ENCODE data around the gene IFNA8. TPM values are rescaled to one million over a fixed set of nuclear protein-coding genes. Genes with fewer than 3 reads are reported as not detected.
A peak's percentile ranks its signal among the peaks of the same experiment; 100 is the strongest.
"Not testable (repeated sequence)": the region's sequence is repeated elsewhere in the genome, so short reads cannot be mapped to it uniquely, and the experiment has no call there.

IFNA8 gene
- not detected for total RNA-seq

DNA sequence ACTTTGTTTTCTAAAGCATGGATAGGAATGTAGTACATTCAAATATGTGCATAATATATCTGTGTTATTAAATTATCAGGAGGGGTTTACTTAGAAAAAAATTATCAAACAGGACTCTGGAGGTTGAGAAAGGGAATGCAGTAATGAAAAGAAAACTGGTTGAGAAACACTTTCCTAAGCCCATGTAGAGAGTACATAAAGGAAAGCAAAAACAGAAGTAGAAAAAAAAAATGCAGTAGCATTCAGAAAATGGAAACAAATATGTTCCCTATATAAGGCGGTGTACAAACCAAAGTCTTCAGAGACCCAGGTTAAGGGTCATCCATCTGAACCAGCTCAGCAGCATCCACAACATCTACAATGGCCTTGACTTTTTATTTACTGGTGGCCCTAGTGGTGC, at the start of gene IFNA8:
Gene IFNA8, plus strand, starts transcription at position 301 of the 400 bp plus-strand sequence. Its CDS starts 60 bp downstream, at position 361.
- ATAC-seq (no peak), DNase-seq (no peak)
- H3K4me1 Mint-ChIP-seq (ENCODE audit: low read depth), result no peaks in the 10 kb centered on the region
- no peaks in the 10 kb centered on the region for H3K36me3 Mint-ChIP-seq (ENCODE audit: low read depth)
- POLR2A ChIA-PET, result interaction anchor here (0.9 kb wide), 1 partner anchor 13 kb away, joined by 3 read pairs; no protein-coding TSS in a partner anchor
- no peak within 1 kb of the TSS for H3K27ac Mint-ChIP-seq
- CTCF ChIA-PET, result interaction anchor here (0.6 to 4.7 kb wide), 4 partner anchors 13 to 173 kb away, joined by 3 to 29 read pairs (median 3); no protein-coding TSS in a partner anchor
- no peak within 1 kb of the TSS for H3K4me3 Mint-ChIP-seq
- peaks cover 13% of the 10 kb centered on the region for H3K27me3 Mint-ChIP-seq
- no peaks in the 10 kb centered on the region for H3K9me3 Mint-ChIP-seq
- TF ChIP-seq, protein P1, sequence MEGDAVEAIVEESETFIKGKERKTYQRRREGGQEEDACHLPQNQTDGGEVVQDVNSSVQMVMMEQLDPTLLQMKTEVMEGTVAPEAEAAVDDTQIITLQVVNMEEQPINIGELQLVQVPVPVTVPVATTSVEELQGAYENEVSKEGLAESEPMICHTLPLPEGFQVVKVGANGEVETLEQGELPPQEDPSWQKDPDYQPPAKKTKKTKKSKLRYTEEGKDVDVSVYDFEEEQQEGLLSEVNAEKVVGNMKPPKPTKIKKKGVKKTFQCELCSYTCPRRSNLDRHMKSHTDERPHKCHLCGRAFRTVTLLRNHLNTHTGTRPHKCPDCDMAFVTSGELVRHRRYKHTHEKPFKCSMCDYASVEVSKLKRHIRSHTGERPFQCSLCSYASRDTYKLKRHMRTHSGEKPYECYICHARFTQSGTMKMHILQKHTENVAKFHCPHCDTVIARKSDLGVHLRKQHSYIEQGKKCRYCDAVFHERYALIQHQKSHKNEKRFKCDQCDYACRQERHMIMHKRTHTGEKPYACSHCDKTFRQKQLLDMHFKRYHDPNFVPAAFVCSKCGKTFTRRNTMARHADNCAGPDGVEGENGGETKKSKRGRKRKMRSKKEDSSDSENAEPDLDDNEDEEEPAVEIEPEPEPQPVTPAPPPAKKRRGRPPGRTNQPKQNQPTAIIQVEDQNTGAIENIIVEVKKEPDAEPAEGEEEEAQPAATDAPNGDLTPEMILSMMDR (IDR thresholded peaks at IDR 0.05), result no peak
- intact Hi-C loops (cut with micrococcal nuclease), result no loop called here

DNA sequence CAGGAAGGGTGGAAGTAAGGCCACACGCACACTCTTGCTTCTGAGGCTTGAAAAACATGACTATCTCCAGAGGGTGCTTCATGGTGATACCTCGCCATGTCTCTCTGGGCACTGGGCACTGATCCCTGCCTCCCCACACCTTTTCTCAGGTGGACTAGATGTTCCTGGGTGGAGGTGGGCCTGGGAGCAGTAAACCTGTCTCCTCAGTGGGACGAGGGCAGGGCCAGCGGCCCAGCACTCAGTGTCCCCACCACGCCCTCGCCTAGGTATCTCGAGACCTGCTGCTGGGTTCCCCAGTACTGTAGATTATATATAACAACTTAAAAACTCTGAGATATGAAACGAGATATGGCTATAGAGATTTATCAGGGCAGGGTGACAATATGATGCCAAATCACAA, 46.6 kb upstream of the IFNA8 start:
- no peak overlapping the region for H3K4me3 Mint-ChIP-seq
- peaks cover 15% of the 10 kb centered on the region for H3K4me1 Mint-ChIP-seq (ENCODE audit: low read depth)
- no peak overlapping the region for H3K27ac Mint-ChIP-seq
- TF ChIP-seq, protein P1 (IDR thresholded peaks at IDR 0.05), result no peak
- H3K36me3 Mint-ChIP-seq (ENCODE audit: low read depth), result no peaks in the 10 kb centered on the region
- ChIA-PET CTCF (no interaction called here), POLR2A (no interaction called here)
- intact Hi-C loops (cut with micrococcal nuclease), result no loop called here
- H3K9me3 Mint-ChIP-seq, result no peaks in the 10 kb centered on the region
- DNase-seq (no peak), ATAC-seq (no peak)
- H3K27me3 Mint-ChIP-seq, result peaks cover 14% of the 10 kb centered on the region

DNA sequence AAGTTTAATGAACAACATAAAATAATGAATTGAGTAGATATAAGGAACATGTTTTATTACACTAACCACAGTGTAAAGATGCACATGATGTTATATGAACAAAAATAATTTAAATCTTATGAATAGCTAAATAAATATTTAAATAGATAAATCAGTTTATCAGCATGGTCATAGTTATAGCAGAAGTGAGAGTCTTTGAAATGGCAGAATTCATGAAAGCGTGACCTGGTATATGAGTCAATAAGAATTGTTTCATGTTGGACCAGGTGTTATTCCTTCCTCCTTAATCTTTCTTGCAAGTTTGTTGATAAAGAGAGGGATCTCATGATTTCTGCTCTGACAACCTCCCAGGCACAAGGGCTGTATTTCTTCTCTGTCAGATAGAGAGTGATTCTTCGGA, 41.7 kb upstream of the IFNA8 start:
- H3K27ac Mint-ChIP-seq; DNase-seq; H3K36me3 Mint-ChIP-seq (ENCODE audit: low read depth); H3K4me3 Mint-ChIP-seq; H3K9me3 Mint-ChIP-seq; intact Hi-C loops (cut with micrococcal nuclease); H3K4me1 Mint-ChIP-seq (ENCODE audit: low read depth); ATAC-seq; POLR2A ChIA-PET; CTCF ChIA-PET: not testable (repeated sequence)
- H3K27me3 Mint-ChIP-seq, result peaks cover 17% of the 10 kb centered on the region

DNA sequence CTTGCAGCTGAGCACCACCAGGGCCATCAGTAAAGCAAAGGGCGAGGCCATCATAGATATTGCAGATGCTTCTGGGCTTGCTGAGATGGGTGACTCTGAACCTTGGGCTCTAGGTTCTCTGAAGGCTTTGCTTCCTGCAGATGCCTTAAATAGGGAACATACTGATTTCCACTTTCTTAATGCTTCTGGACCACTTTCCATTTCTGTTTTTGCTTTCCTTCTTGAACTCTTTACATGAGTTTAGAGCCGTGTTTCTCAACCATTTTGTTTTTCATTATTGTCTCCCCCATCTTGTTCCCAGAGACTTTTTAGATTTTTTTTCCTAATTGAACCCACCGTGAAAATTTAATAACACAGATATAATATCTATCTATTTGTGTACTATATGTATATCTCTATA, 41.0 kb upstream of the IFNA8 start, which contains the start of gene IFNA13:
Gene IFNA13, minus strand, starts transcription at position 101 of the 400 bp plus-strand sequence. Its CDS starts 47 bp downstream, at position 54.
- H3K27ac Mint-ChIP-seq, result no peak within 1 kb of the TSS
- POLR2A ChIA-PET, result no interaction called here
- TF ChIP-seq, protein P1 (IDR thresholded peaks at IDR 0.05), result no peak
- DNase-seq, result no peak
- CTCF ChIA-PET, result no interaction called here
- no peak for ATAC-seq
- no peaks in the 10 kb centered on the region for H3K4me1 Mint-ChIP-seq (ENCODE audit: low read depth)
- intact Hi-C loops (cut with micrococcal nuclease), result no loop called here
- H3K9me3 Mint-ChIP-seq, result no peaks in the 10 kb centered on the region
- H3K27me3 Mint-ChIP-seq, result peaks cover 19% of the 10 kb centered on the region
- no peaks in the 10 kb centered on the region for H3K36me3 Mint-ChIP-seq (ENCODE audit: low read depth)
- no peak within 1 kb of the TSS for H3K4me3 Mint-ChIP-seq

GRCh38 chr9:21371467-21371866, 37.5 kb upstream of the IFNA8 start:
- POLR2A ChIA-PET, result interaction anchor here (0.8 kb wide), 1 partner anchor 84 kb away, joined by 3 read pairs; no protein-coding TSS in a partner anchor
- ATAC-seq; H3K36me3 Mint-ChIP-seq (ENCODE audit: low read depth); H3K4me1 Mint-ChIP-seq (ENCODE audit: low read depth); DNase-seq; H3K27ac Mint-ChIP-seq; H3K4me3 Mint-ChIP-seq; H3K9me3 Mint-ChIP-seq; intact Hi-C loops (cut with micrococcal nuclease): not testable (repeated sequence)
- CTCF ChIA-PET, result interaction anchor here (1.0 to 1.8 kb wide), 2 partner anchors 21 to 118 kb away, joined by 3 read pairs; no protein-coding TSS in a partner anchor
- peaks cover 13% of the 10 kb centered on the region for H3K27me3 Mint-ChIP-seq

- Mint-ChIP-seq H3K9me3 (peaks cover 4% of the 10 kb centered on the region), H3K4me1 (ENCODE audit: low read depth) (peaks cover 20% of the 10 kb centered on the region), H3K27me3 (peaks cover 31% of the 10 kb centered on the region), H3K36me3 (ENCODE audit: low read depth) (no peaks in the 10 kb centered on the region), H3K4me3 (peak overlapping the region; percentile 24), H3K27ac (no peak overlapping the region)
- peak; percentile 34 for DNase-seq
- TF ChIP-seq, protein P1 (IDR thresholded peaks at IDR 0.05), result no peak
- intact Hi-C loops (cut with micrococcal nuclease), result no loop called here
- peak; percentile 91 for ATAC-seq
- ChIA-PET CTCF (interaction anchor here (1.7 to 2.2 kb wide), 2 partner anchors 14 to 55 kb away, joined by 5 to 11 read pairs; no protein-coding TSS in a partner anchor), POLR2A (no interaction called here)
Measured at GRCh38 chr9:21381448-21382339, 27.2 kb upstream of the IFNA8 start.
